ENCODE measurements around the gene TBC1D21.
A peak's percentile ranks its signal among the peaks of the same experiment; 100 is the strongest.

TBC1D21 gene

GRCh38 chr15:73902121-73903020 is 29.0 kb downstream of the TBC1D21 start:
- DNase-seq (ENCODE audit: insufficient read length, low spot score) (no peak), FAIRE-seq (no peak)
- no peak for TF ChIP-seq CTCF (IDR thresholded peaks at IDR 0.05; ENCODE audit: insufficient read depth, missing control alignments)

GRCh38 chr15:73904026-73904815 is 30.9 kb downstream of the TBC1D21 start:
- no peak for TF ChIP-seq CTCF (IDR thresholded peaks at IDR 0.05; ENCODE audit: insufficient read depth, missing control alignments)
- DNase-seq (ENCODE audit: insufficient read length, low spot score) (no peak), FAIRE-seq (no peak)

GRCh38 chr15:73905225-73905827 is 32.0 kb downstream of the TBC1D21 start:
- no peak for FAIRE-seq
- DNase-seq (ENCODE audit: insufficient read length, low spot score), result no peak

GRCh38 chr15:73906346-73907034 is 33.1 kb downstream of the TBC1D21 start:
- FAIRE-seq (no peak), DNase-seq (ENCODE audit: insufficient read length, low spot score) (no peak)
- no peak for TF ChIP-seq CTCF (IDR thresholded peaks at IDR 0.05; ENCODE audit: insufficient read depth, missing control alignments)

More at GRCh38 chr15:73905225-73905827, 32.0 kb downstream of the TBC1D21 start:
- TF ChIP-seq CTCF (IDR thresholded peaks at IDR 0.05; ENCODE audit: insufficient read depth, missing control alignments), result no peak

- no peak for TF ChIP-seq CTCF (IDR thresholded peaks at IDR 0.05; ENCODE audit: insufficient read depth, missing control alignments)
These were observed 33.7 kb downstream of the TBC1D21 start for GRCh38 chr15:73907035-73907408.

GRCh38 chr15:73908030-73908821 is 34.9 kb downstream of the TBC1D21 start:
- DNase-seq (ENCODE audit: insufficient read length, low spot score) (no peak), FAIRE-seq (no peak)

More at GRCh38 chr15:73907035-73907408, 33.7 kb downstream of the TBC1D21 start:
- FAIRE-seq, result no peak
- DNase-seq (ENCODE audit: insufficient read length, low spot score), result no peak

More at GRCh38 chr15:73908030-73908821, 34.9 kb downstream of the TBC1D21 start:
- TF ChIP-seq CTCF (IDR thresholded peaks at IDR 0.05; ENCODE audit: insufficient read depth, missing control alignments), result peak; percentile 93

Measured in D721Med (cell line).